ENCODE measurements around the gene XPNPEP2.

The XPNPEP2 gene

DNA sequence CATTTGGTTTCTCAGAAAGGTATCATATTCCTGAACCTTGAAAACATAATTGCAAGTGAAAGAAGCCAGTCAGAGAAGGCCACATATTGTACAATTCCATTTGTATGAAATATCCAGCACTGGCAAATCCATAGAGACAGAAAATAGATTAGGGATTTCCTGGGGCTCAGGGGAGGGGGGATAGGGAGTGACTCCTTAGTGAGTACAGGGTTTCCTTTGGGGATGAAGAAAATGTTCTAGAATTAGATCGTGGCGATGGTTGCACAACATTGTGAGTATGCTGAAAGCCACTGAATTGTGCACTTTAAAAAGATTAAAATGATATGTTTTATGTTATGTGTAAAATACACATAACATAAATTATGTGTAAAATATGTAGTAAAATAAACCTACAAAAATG lies 10.3 kb downstream of the XPNPEP2 start:
- no peak overlapping the region for H3K27ac ChIP-seq
- TF ChIP-seq ZFX (IDR thresholded peaks at IDR 0.05; ENCODE audit: borderline replicate concordance): no peak
- TF ChIP-seq, protein P1, sequence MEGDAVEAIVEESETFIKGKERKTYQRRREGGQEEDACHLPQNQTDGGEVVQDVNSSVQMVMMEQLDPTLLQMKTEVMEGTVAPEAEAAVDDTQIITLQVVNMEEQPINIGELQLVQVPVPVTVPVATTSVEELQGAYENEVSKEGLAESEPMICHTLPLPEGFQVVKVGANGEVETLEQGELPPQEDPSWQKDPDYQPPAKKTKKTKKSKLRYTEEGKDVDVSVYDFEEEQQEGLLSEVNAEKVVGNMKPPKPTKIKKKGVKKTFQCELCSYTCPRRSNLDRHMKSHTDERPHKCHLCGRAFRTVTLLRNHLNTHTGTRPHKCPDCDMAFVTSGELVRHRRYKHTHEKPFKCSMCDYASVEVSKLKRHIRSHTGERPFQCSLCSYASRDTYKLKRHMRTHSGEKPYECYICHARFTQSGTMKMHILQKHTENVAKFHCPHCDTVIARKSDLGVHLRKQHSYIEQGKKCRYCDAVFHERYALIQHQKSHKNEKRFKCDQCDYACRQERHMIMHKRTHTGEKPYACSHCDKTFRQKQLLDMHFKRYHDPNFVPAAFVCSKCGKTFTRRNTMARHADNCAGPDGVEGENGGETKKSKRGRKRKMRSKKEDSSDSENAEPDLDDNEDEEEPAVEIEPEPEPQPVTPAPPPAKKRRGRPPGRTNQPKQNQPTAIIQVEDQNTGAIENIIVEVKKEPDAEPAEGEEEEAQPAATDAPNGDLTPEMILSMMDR (IDR thresholded peaks at IDR 0.05): no peak

DNA sequence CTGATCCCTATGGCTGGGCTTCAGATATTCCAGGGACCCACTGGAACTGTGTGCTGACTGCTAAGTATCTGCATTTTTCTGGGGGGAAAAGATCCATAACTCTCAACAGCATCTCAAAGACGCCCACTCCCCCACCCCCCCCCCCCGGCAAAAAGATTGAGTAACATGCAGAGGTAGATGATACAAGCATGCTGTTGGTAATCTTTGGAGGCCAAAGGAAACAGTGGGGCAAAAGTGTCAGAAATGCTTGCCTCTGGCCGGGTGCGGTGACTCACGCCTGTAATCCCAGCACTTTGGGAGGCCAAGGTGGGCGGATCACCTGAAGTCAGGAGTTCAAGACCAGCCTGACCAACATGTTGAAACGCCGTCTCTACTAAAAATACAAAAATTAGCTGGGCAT lies 12.2 kb downstream of the XPNPEP2 start:
- TF ChIP-seq, protein P1 (IDR thresholded peaks at IDR 0.05): no peak
- no peak for TF ChIP-seq ZFX (IDR thresholded peaks at IDR 0.05; ENCODE audit: borderline replicate concordance)
- no peak overlapping the region for H3K27ac ChIP-seq

- no peak overlapping the region for H3K27ac ChIP-seq
- no peak for TF ChIP-seq ZFX (IDR thresholded peaks at IDR 0.05; ENCODE audit: borderline replicate concordance)
- TF ChIP-seq, protein P1 (IDR thresholded peaks at IDR 0.05): peak; percentile 53
Measured at GRCh38 chrX:129754056-129755024, 15.6 kb downstream of the XPNPEP2 start.

DNA sequence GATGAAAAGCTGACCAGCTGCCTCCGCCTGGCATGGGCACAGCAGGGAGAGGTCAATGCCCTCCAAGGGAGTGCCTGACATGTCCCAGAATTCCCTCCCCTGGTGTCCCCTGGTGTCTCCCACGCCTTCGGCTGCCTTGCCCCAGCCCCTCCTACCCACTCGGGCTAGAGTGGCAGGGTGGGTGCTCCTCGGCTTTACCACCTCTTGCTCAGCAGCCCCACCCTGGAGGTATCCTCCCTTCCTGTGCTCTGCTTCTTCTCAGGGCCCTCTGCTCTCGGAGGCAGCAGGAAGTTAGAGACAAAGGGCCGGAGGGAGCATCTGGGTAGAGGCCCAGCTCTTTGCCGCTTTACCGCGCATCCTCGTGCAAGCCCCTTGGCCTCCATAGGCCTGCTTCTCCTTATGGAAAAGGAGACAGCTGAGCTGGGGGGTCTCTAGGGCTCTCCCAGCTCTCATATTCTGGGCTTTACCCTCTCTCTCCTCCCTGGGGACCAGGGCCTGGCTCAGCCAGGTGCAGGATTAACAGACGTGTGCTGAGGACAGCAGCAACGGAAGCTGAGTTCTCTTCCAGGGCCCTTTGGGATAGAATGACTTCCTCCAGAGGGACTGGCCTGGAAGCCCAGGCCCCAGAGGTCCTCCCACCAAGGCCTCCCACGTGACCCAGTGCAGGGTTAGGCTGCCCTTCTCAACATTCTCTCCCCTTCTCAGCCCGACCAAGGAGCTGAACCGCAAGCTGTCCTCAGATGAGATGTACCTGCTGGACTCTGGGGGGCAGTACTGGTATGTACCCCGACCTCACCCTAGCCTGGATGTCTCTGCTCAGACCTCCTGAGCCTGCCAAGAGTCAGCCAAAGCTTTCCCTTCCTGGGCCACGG lies 17.2 kb downstream of the XPNPEP2 start:
- no peak overlapping the region for H3K27ac ChIP-seq
- TF ChIP-seq, protein P1 (IDR thresholded peaks at IDR 0.05): no peak
- TF ChIP-seq ZFX (IDR thresholded peaks at IDR 0.05; ENCODE audit: borderline replicate concordance): no peak

- TF ChIP-seq, protein P1 (IDR thresholded peaks at IDR 0.05): no peak
- TF ChIP-seq ZFX (IDR thresholded peaks at IDR 0.05; ENCODE audit: borderline replicate concordance): no peak
- H3K27ac ChIP-seq: no peak overlapping the region
Measured at GRCh38 chrX:129759576-129760061, 20.8 kb downstream of the XPNPEP2 start.

DNA sequence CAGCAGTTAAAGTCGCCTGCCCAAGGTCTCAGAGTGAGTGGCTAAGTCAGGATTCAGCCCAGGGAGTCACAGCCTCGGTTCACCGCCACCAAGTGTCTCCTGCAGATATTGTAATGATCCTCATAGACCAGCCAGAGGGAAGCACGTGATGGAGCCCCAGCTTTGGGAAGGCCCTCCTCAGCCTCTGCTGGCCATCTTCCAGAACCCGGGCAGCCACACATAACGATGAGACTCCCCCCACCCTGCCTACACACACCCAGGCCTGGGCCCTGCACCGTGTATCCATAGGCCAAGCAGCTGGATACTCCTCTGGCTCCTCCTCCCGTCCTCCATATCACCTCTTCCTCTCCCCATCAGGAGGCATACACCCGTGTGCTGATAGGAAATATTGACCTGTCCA lies 21.4 kb downstream of the XPNPEP2 start:
- H3K27ac ChIP-seq: no peak overlapping the region
- TF ChIP-seq ZFX (IDR thresholded peaks at IDR 0.05; ENCODE audit: borderline replicate concordance): no peak
- TF ChIP-seq, protein P1 (IDR thresholded peaks at IDR 0.05): no peak
